Jurkat, Clone E6-1 (cell line): Measurements from ENCODE around the gene PRICKLE1.

Experiments
- DNase-seq: peaks from one replicate; pipeline ENCODE4 v3.0.0-alpha.2; 2011; ENCODE audit warnings: low read depth, low spot score
- H3K4me3 ChIP-seq: 2 replicates; pipeline ENCODE4 v1.5.1; 2011; ENCODE audit warnings: mild to moderate bottlenecking, low read length, control low read depth, moderate library complexity

PRICKLE1 gene

GRCh38 chr12:42426746-42427145, 162.8 kb downstream of the PRICKLE1 start:
- DNase-seq: no peak
- H3K4me3 ChIP-seq: no peak overlapping the region

GRCh38 chr12:42422785-42423184, 166.8 kb downstream of the PRICKLE1 start:
- DNase-seq: no peak
- no peak overlapping the region for H3K4me3 ChIP-seq

- no peak for DNase-seq
- no peak overlapping the region for H3K4me3 ChIP-seq
Measured at GRCh38 chr12:42421844-42422779, 167.4 kb downstream of the PRICKLE1 start.

- DNase-seq: no peak
Measured at GRCh38 chr12:42420395-42420794, 169.2 kb downstream of the PRICKLE1 start.

GRCh38 chr12:42410340-42410739, 179.2 kb downstream of the PRICKLE1 start:
- H3K4me3 ChIP-seq: no peak overlapping the region
- no peak for DNase-seq

More at GRCh38 chr12:42420395-42420794, 169.2 kb downstream of the PRICKLE1 start:
- H3K4me3 ChIP-seq: no peak overlapping the region

- DNase-seq: no peak
- H3K4me3 ChIP-seq: no peak overlapping the region
Measured at GRCh38 chr12:42409471-42409870, 180.1 kb downstream of the PRICKLE1 start.

GRCh38 chr12:42407306-42407705, 182.2 kb downstream of the PRICKLE1 start:
- DNase-seq: no peak
- no peak overlapping the region for H3K4me3 ChIP-seq
